Measurements from ENCODE around the gene UBASH3B. TPM values are rescaled to one million over a fixed set of nuclear protein-coding genes. Genes with fewer than 3 reads are reported as not detected.
"Not testable (repeated sequence)": the region's sequence is repeated elsewhere in the genome, so short reads cannot be mapped to it uniquely, and the experiment has no call there.

The UBASH3B gene
- 10 to 100 TPM; 16.2 to 20.1 TPM for total RNA-seq

GRCh38 chr11:122655527-122656072 lies at the start of gene UBASH3B:
UBASH3B (plus strand) TSS chr11:122655722; CDS start chr11:122656050, 328 bp downstream.
- CTCF ChIA-PET = interaction anchor here (0.6 to 2.3 kb wide), 19 partner anchors 11 to 232 kb away, joined by 3 to 22 read pairs (median 5); no protein-coding TSS in a partner anchor
- H3K4me1 Mint-ChIP-seq = peaks cover 40% of the 10 kb centered on the region
- no peaks in the 10 kb centered on the region for H3K9me3 Mint-ChIP-seq (ENCODE audit: low read depth)
- DNase-seq = peak; percentile 77
- peak; percentile 74 for ATAC-seq
- H3K4me3 Mint-ChIP-seq = peak within 1 kb of the TSS; percentile 91
- peaks cover 5% of the 10 kb centered on the region for H3K36me3 Mint-ChIP-seq (ENCODE audit: low read depth)
- H3K27ac Mint-ChIP-seq = peak within 1 kb of the TSS; percentile 79
- intact Hi-C loops (cut with DNase I, micrococcal nuclease) = loop anchor here (1.0 to 2.0 kb wide), 9 partner anchors 19 to 1085 kb away; partner anchors contain the start of gene ZNF202 (in 1 of the 2)
- H3K27me3 Mint-ChIP-seq = peaks cover 6% of the 10 kb centered on the region
- POLR2A ChIA-PET = interaction anchor here (0.6 to 2.3 kb wide), 8 partner anchors 12 to 408 kb away, joined by 3 to 8 read pairs (median 4); no protein-coding TSS in a partner anchor

- intact Hi-C loops (cut with DNase I, micrococcal nuclease); H3K27me3 Mint-ChIP-seq; H3K9me3 Mint-ChIP-seq (ENCODE audit: low read depth); H3K4me3 Mint-ChIP-seq; POLR2A ChIA-PET; H3K4me1 Mint-ChIP-seq; ATAC-seq; H3K36me3 Mint-ChIP-seq (ENCODE audit: low read depth); H3K27ac Mint-ChIP-seq; DNase-seq: not testable (repeated sequence)
- CTCF ChIA-PET = interaction anchor here (0.6 kb wide), 1 partner anchor 173 kb away, joined by 4 read pairs; no protein-coding TSS in a partner anchor
Observed at GRCh38 chr11:122607162-122607561, 48.4 kb upstream of the UBASH3B start.

GRCh38 chr11:122612123-122612824 lies 43.2 kb upstream of the UBASH3B start:
- no peaks in the 10 kb centered on the region for H3K9me3 Mint-ChIP-seq (ENCODE audit: low read depth)
- ATAC-seq (no peak), DNase-seq (no peak)
- ChIA-PET POLR2A (interaction anchor here (0.6 kb wide), 1 partner anchor 94 kb away, joined by 5 read pairs; no protein-coding TSS in a partner anchor), CTCF (interaction anchor here (1.5 to 1.8 kb wide), 2 partner anchors 31 to 242 kb away, joined by 3 to 4 read pairs; no protein-coding TSS in a partner anchor)
- peaks cover 2% of the 10 kb centered on the region for H3K27me3 Mint-ChIP-seq
- H3K4me3 Mint-ChIP-seq = no peak overlapping the region
- H3K4me1 Mint-ChIP-seq = no peaks in the 10 kb centered on the region
- intact Hi-C loops (cut with DNase I, micrococcal nuclease) = no loop called here
- no peak overlapping the region for H3K27ac Mint-ChIP-seq
- no peaks in the 10 kb centered on the region for H3K36me3 Mint-ChIP-seq (ENCODE audit: low read depth)

GRCh38 chr11:122616718-122617117 lies 38.8 kb upstream of the UBASH3B start:
- intact Hi-C loops (cut with DNase I, micrococcal nuclease) = no loop called here

GRCh38 chr11:122617297-122617696 lies 38.2 kb upstream of the UBASH3B start:
- ChIA-PET CTCF (no interaction called here), POLR2A (no interaction called here)
- no peak overlapping the region for H3K4me3 Mint-ChIP-seq
- ATAC-seq = peak; percentile 44
- intact Hi-C loops (cut with DNase I, micrococcal nuclease) = no loop called here
- H3K27ac Mint-ChIP-seq = no peak overlapping the region
- H3K36me3 Mint-ChIP-seq (ENCODE audit: low read depth) = no peaks in the 10 kb centered on the region
- DNase-seq = no peak
- H3K9me3 Mint-ChIP-seq (ENCODE audit: low read depth) = no peaks in the 10 kb centered on the region
- peaks cover 2% of the 10 kb centered on the region for H3K27me3 Mint-ChIP-seq
- no peaks in the 10 kb centered on the region for H3K4me1 Mint-ChIP-seq

More at GRCh38 chr11:122616718-122617117, 38.8 kb upstream of the UBASH3B start:
- ChIA-PET POLR2A (no interaction called here), CTCF (interaction anchor here (0.6 to 0.7 kb wide), 2 partner anchors 246 to 987 kb away, joined by 3 to 4 read pairs; no protein-coding TSS in a partner anchor)
- no peaks in the 10 kb centered on the region for H3K4me1 Mint-ChIP-seq
- no peaks in the 10 kb centered on the region for H3K9me3 Mint-ChIP-seq (ENCODE audit: low read depth)
- no peaks in the 10 kb centered on the region for H3K36me3 Mint-ChIP-seq (ENCODE audit: low read depth)
- H3K27ac Mint-ChIP-seq = no peak overlapping the region
- no peak overlapping the region for H3K4me3 Mint-ChIP-seq
- ATAC-seq (no peak), DNase-seq (no peak)
- H3K27me3 Mint-ChIP-seq = peaks cover 2% of the 10 kb centered on the region

GRCh38 chr11:122617926-122618325 lies 37.6 kb upstream of the UBASH3B start:
- no peak overlapping the region for H3K27ac Mint-ChIP-seq
- no peaks in the 10 kb centered on the region for H3K9me3 Mint-ChIP-seq (ENCODE audit: low read depth)
- no peak for ATAC-seq
- no peaks in the 10 kb centered on the region for H3K36me3 Mint-ChIP-seq (ENCODE audit: low read depth)
- no peaks in the 10 kb centered on the region for H3K4me1 Mint-ChIP-seq
- peaks cover 2% of the 10 kb centered on the region for H3K27me3 Mint-ChIP-seq
- POLR2A ChIA-PET = no interaction called here
- no peak overlapping the region for H3K4me3 Mint-ChIP-seq
- CTCF ChIA-PET = no interaction called here
- intact Hi-C loops (cut with DNase I, micrococcal nuclease) = no loop called here
- DNase-seq = no peak

GRCh38 chr11:122618927-122619326 lies 36.6 kb upstream of the UBASH3B start:
- Mint-ChIP-seq H3K9me3 (ENCODE audit: low read depth) (no peaks in the 10 kb centered on the region), H3K27ac (no peak overlapping the region), H3K4me3 (no peak overlapping the region), H3K36me3 (ENCODE audit: low read depth) (no peaks in the 10 kb centered on the region), H3K4me1 (no peaks in the 10 kb centered on the region), H3K27me3 (peaks cover 2% of the 10 kb centered on the region)
- ChIA-PET POLR2A (no interaction called here), CTCF (interaction anchor here (0.6 to 2.3 kb wide), 4 partner anchors 39 to 1449 kb away, joined by 3 to 8 read pairs (median 4); no protein-coding TSS in a partner anchor)
- ATAC-seq = no peak
- intact Hi-C loops (cut with DNase I, micrococcal nuclease) = no loop called here
- DNase-seq = no peak

- Mint-ChIP-seq H3K4me1 (no peaks in the 10 kb centered on the region), H3K36me3 (ENCODE audit: low read depth) (no peaks in the 10 kb centered on the region), H3K27ac (no peak overlapping the region), H3K27me3 (no peaks in the 10 kb centered on the region), H3K9me3 (ENCODE audit: low read depth) (no peaks in the 10 kb centered on the region), H3K4me3 (no peak overlapping the region)
- DNase-seq = no peak
- POLR2A ChIA-PET = no interaction called here
- intact Hi-C loops (cut with DNase I, micrococcal nuclease) = no loop called here
- no peak for ATAC-seq
- CTCF ChIA-PET = interaction anchor here (0.7 to 2.3 kb wide), 3 partner anchors 103 to 438 kb away, joined by 3 to 8 read pairs (median 3); no protein-coding TSS in a partner anchor
Observed at GRCh38 chr11:122619757-122620156, 35.8 kb upstream of the UBASH3B start.

GRCh38 chr11:122625501-122625900 lies 30.0 kb upstream of the UBASH3B start:
- CTCF ChIA-PET = interaction anchor here (0.6 to 0.9 kb wide), 3 partner anchors 11 to 251 kb away, joined by 3 read pairs; no protein-coding TSS in a partner anchor
- H3K4me3 Mint-ChIP-seq; H3K36me3 Mint-ChIP-seq (ENCODE audit: low read depth); H3K27ac Mint-ChIP-seq; H3K9me3 Mint-ChIP-seq (ENCODE audit: low read depth); H3K27me3 Mint-ChIP-seq; H3K4me1 Mint-ChIP-seq; DNase-seq; ATAC-seq; POLR2A ChIA-PET: not testable (repeated sequence)
- intact Hi-C loops (cut with DNase I, micrococcal nuclease) = loop anchor here in 1 of 2 experiments (5.0 kb wide), 1 partner anchor 227 kb away; no protein-coding TSS in a partner anchor

- no peaks in the 10 kb centered on the region for H3K36me3 Mint-ChIP-seq (ENCODE audit: low read depth)
- H3K9me3 Mint-ChIP-seq (ENCODE audit: low read depth) = no peaks in the 10 kb centered on the region
- DNase-seq (no peak), ATAC-seq (no peak)
- H3K4me1 Mint-ChIP-seq = peaks cover 2% of the 10 kb centered on the region
- intact Hi-C loops (cut with DNase I, micrococcal nuclease) = loop anchor here in 1 of 2 experiments (5.0 kb wide), 1 partner anchor 226 kb away; no protein-coding TSS in a partner anchor
- CTCF ChIA-PET = interaction anchor here (0.6 to 0.9 kb wide), 4 partner anchors 11 to 251 kb away, joined by 3 to 6 read pairs (median 3); no protein-coding TSS in a partner anchor
- H3K4me3 Mint-ChIP-seq = no peak overlapping the region
- H3K27ac Mint-ChIP-seq = no peak overlapping the region
- no peaks in the 10 kb centered on the region for H3K27me3 Mint-ChIP-seq
- POLR2A ChIA-PET = no interaction called here
Observed at GRCh38 chr11:122625976-122626665, 29.4 kb upstream of the UBASH3B start.

- POLR2A ChIA-PET = no interaction called here
- no peaks in the 10 kb centered on the region for H3K27me3 Mint-ChIP-seq
Observed at GRCh38 chr11:122627745-122628144, 27.8 kb upstream of the UBASH3B start.

More at GRCh38 chr11:122627745-122628144, 27.8 kb upstream of the UBASH3B start:
- ATAC-seq (no peak), DNase-seq (no peak)
- CTCF ChIA-PET = interaction anchor here (0.6 to 3.3 kb wide), 14 partner anchors 36 to 777 kb away, joined by 3 to 41 read pairs (median 4); no protein-coding TSS in a partner anchor
- intact Hi-C loops (cut with DNase I, micrococcal nuclease) = loop anchor here (2.0 to 5.0 kb wide), 2 partner anchors 47 to 225 kb away; no protein-coding TSS in a partner anchor
- Mint-ChIP-seq H3K36me3 (ENCODE audit: low read depth) (no peaks in the 10 kb centered on the region), H3K4me3 (no peak overlapping the region), H3K9me3 (ENCODE audit: low read depth) (no peaks in the 10 kb centered on the region), H3K4me1 (peaks cover 2% of the 10 kb centered on the region), H3K27ac (no peak overlapping the region)

Data from activated CD4-positive, alpha-beta T cell treated with anti-CD3 and anti-CD28 coated beads for 36 hours (primary cell).